ENCODE results near the gene BMPR1B. TPM values are rescaled to one million over a fixed set of nuclear protein-coding genes. Genes with fewer than 3 reads are reported as not detected.

The BMPR1B gene
- total RNA-seq, 3 donors from 2014 or later (not counting 1 experiment from before 2014, with no cell fraction given), result 0.25 TPM; not detected in 2

- Mint-ChIP-seq H3K27ac (no peak overlapping the region), H3K4me1 (no peaks in the 10 kb centered on the region), H3K9me3 (no peaks in the 10 kb centered on the region), H3K4me3 (no peak overlapping the region), H3K36me3 (no peaks in the 10 kb centered on the region), H3K27me3 (ENCODE audit: low read depth in 2 of 2) (peaks cover 0 to 3% of the 10 kb centered on the region in 2 donors)
- Histone ChIP-seq H3K27me3 (ENCODE audit: control insufficient read depth, insufficient read depth, low read length) (no peaks in the 10 kb centered on the region), H3K4me3 (ENCODE audit: low read length) (no peak overlapping the region), H3K4me1 (ENCODE audit: control insufficient read depth, insufficient read depth, low read length) (no peaks in the 10 kb centered on the region), H3K9me3 (ENCODE audit: control insufficient read depth, insufficient read depth, low read length) (no peaks in the 10 kb centered on the region), H3K36me3 (ENCODE audit: control insufficient read depth, insufficient read depth, low read length) (no peaks in the 10 kb centered on the region), H3K27ac (ENCODE audit: low read length) (no peak overlapping the region)
- no peak for DNase-seq
- no peak for ATAC-seq
- intact Hi-C loops (cut with micrococcal nuclease), result no loop called here
- no peak for TF ChIP-seq CTCF (IDR thresholded peaks at IDR 0.05)
Observed at GRCh38 chr4:94932366-94932765, 174.6 kb downstream of the BMPR1B start.

GRCh38 chr4:94933799-94934198 lies 176.0 kb downstream of the BMPR1B start:
- Histone ChIP-seq H3K4me3 (ENCODE audit: low read length) (no peak overlapping the region), H3K27me3 (ENCODE audit: control insufficient read depth, insufficient read depth, low read length) (no peaks in the 10 kb centered on the region), H3K9me3 (ENCODE audit: control insufficient read depth, insufficient read depth, low read length) (no peaks in the 10 kb centered on the region), H3K27ac (ENCODE audit: low read length) (no peak overlapping the region), H3K36me3 (ENCODE audit: control insufficient read depth, insufficient read depth, low read length) (no peaks in the 10 kb centered on the region), H3K4me1 (ENCODE audit: control insufficient read depth, insufficient read depth, low read length) (no peaks in the 10 kb centered on the region)
- Mint-ChIP-seq H3K27ac (no peak overlapping the region), H3K9me3 (no peaks in the 10 kb centered on the region), H3K27me3 (ENCODE audit: low read depth in 2 of 2) (peaks cover 0 to 3% of the 10 kb centered on the region in 2 donors), H3K4me3 (no peak overlapping the region), H3K4me1 (no peaks in the 10 kb centered on the region), H3K36me3 (no peaks in the 10 kb centered on the region)
- ATAC-seq, result no peak
- 83% methylated on average over 3 of the region's 4 CpGs for WGBS (ENCODE audit: insufficient coverage)
- TF ChIP-seq CTCF (IDR thresholded peaks at IDR 0.05), result no peak
- DNase-seq, result no peak
- intact Hi-C loops (cut with micrococcal nuclease), result no loop called here

DNA sequence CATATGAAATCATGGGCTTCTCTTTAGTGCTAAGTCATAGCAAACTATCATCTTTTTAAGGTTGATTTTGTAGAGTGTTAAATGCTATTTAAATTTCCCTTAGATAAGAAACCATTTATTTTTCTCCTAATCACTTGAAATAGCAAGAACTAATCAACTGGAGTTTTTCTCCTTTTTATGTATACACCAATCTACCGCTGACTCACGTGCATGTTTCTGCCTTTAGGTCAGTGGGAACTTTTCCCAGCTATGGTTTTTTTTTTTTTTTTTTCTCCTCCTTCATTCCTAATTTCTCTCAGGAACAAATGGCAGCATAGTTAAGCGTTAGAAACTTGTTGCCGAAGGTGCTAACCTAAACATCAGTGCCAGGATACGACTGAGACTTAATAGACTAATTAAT lies 176.4 kb downstream of the BMPR1B start:
- Histone ChIP-seq H3K4me1 (ENCODE audit: control insufficient read depth, insufficient read depth, low read length) (no peaks in the 10 kb centered on the region), H3K4me3 (ENCODE audit: low read length) (no peak overlapping the region), H3K36me3 (ENCODE audit: control insufficient read depth, insufficient read depth, low read length) (no peaks in the 10 kb centered on the region), H3K27ac (ENCODE audit: low read length) (no peak overlapping the region), H3K9me3 (ENCODE audit: control insufficient read depth, insufficient read depth, low read length) (no peaks in the 10 kb centered on the region), H3K27me3 (ENCODE audit: control insufficient read depth, insufficient read depth, low read length) (no peaks in the 10 kb centered on the region)
- ATAC-seq, result no peak
- no peak for DNase-seq
- intact Hi-C loops (cut with micrococcal nuclease), result no loop called here
- H3K9me3 Mint-ChIP-seq, result no peaks in the 10 kb centered on the region
- no peak for TF ChIP-seq CTCF (IDR thresholded peaks at IDR 0.05)
- no peak overlapping the region for H3K27ac Mint-ChIP-seq
- no peak overlapping the region for H3K4me3 Mint-ChIP-seq
- peaks cover 0 to 3% of the 10 kb centered on the region in 2 donors for H3K27me3 Mint-ChIP-seq (ENCODE audit: low read depth in 2 of 2)
- no peaks in the 10 kb centered on the region for H3K36me3 Mint-ChIP-seq
- 76% methylated on average over 5 of the region's 5 CpGs for whole genome bisulfite sequencing (ENCODE audit: insufficient coverage)
- no peaks in the 10 kb centered on the region for H3K4me1 Mint-ChIP-seq

GRCh38 chr4:94934864-94935263 lies 177.1 kb downstream of the BMPR1B start:
- Mint-ChIP-seq H3K4me1 (no peaks in the 10 kb centered on the region), H3K27me3 (ENCODE audit: low read depth in 2 of 2) (peaks cover 0 to 3% of the 10 kb centered on the region in 2 donors), H3K9me3 (no peaks in the 10 kb centered on the region), H3K4me3 (no peak overlapping the region), H3K36me3 (no peaks in the 10 kb centered on the region), H3K27ac (no peak overlapping the region)
- ATAC-seq (no peak), DNase-seq (no peak)
- no peak for TF ChIP-seq CTCF (IDR thresholded peaks at IDR 0.05)
- Histone ChIP-seq H3K4me3 (ENCODE audit: low read length) (no peak overlapping the region), H3K9me3 (ENCODE audit: control insufficient read depth, insufficient read depth, low read length) (no peaks in the 10 kb centered on the region), H3K27ac (ENCODE audit: low read length) (no peak overlapping the region), H3K27me3 (ENCODE audit: control insufficient read depth, insufficient read depth, low read length) (no peaks in the 10 kb centered on the region), H3K36me3 (ENCODE audit: control insufficient read depth, insufficient read depth, low read length) (no peaks in the 10 kb centered on the region), H3K4me1 (ENCODE audit: control insufficient read depth, insufficient read depth, low read length) (no peaks in the 10 kb centered on the region)
- intact Hi-C loops (cut with micrococcal nuclease), result no loop called here

Data from natural killer cell (primary cell).